ENCODE results near the gene TMEM129. TPM values are rescaled to one million over a fixed set of nuclear protein-coding genes. Genes with fewer than 3 reads are reported as not detected.

TMEM129 gene
- total and polyA plus RNA-seq, 2 experiments from 2014 or later: 16.4 to 64.4 TPM

GRCh38 chr4:1763070-1763549 lies 42.0 kb upstream of the TMEM129 start (continued):
- TF ChIP-seq, protein P1, sequence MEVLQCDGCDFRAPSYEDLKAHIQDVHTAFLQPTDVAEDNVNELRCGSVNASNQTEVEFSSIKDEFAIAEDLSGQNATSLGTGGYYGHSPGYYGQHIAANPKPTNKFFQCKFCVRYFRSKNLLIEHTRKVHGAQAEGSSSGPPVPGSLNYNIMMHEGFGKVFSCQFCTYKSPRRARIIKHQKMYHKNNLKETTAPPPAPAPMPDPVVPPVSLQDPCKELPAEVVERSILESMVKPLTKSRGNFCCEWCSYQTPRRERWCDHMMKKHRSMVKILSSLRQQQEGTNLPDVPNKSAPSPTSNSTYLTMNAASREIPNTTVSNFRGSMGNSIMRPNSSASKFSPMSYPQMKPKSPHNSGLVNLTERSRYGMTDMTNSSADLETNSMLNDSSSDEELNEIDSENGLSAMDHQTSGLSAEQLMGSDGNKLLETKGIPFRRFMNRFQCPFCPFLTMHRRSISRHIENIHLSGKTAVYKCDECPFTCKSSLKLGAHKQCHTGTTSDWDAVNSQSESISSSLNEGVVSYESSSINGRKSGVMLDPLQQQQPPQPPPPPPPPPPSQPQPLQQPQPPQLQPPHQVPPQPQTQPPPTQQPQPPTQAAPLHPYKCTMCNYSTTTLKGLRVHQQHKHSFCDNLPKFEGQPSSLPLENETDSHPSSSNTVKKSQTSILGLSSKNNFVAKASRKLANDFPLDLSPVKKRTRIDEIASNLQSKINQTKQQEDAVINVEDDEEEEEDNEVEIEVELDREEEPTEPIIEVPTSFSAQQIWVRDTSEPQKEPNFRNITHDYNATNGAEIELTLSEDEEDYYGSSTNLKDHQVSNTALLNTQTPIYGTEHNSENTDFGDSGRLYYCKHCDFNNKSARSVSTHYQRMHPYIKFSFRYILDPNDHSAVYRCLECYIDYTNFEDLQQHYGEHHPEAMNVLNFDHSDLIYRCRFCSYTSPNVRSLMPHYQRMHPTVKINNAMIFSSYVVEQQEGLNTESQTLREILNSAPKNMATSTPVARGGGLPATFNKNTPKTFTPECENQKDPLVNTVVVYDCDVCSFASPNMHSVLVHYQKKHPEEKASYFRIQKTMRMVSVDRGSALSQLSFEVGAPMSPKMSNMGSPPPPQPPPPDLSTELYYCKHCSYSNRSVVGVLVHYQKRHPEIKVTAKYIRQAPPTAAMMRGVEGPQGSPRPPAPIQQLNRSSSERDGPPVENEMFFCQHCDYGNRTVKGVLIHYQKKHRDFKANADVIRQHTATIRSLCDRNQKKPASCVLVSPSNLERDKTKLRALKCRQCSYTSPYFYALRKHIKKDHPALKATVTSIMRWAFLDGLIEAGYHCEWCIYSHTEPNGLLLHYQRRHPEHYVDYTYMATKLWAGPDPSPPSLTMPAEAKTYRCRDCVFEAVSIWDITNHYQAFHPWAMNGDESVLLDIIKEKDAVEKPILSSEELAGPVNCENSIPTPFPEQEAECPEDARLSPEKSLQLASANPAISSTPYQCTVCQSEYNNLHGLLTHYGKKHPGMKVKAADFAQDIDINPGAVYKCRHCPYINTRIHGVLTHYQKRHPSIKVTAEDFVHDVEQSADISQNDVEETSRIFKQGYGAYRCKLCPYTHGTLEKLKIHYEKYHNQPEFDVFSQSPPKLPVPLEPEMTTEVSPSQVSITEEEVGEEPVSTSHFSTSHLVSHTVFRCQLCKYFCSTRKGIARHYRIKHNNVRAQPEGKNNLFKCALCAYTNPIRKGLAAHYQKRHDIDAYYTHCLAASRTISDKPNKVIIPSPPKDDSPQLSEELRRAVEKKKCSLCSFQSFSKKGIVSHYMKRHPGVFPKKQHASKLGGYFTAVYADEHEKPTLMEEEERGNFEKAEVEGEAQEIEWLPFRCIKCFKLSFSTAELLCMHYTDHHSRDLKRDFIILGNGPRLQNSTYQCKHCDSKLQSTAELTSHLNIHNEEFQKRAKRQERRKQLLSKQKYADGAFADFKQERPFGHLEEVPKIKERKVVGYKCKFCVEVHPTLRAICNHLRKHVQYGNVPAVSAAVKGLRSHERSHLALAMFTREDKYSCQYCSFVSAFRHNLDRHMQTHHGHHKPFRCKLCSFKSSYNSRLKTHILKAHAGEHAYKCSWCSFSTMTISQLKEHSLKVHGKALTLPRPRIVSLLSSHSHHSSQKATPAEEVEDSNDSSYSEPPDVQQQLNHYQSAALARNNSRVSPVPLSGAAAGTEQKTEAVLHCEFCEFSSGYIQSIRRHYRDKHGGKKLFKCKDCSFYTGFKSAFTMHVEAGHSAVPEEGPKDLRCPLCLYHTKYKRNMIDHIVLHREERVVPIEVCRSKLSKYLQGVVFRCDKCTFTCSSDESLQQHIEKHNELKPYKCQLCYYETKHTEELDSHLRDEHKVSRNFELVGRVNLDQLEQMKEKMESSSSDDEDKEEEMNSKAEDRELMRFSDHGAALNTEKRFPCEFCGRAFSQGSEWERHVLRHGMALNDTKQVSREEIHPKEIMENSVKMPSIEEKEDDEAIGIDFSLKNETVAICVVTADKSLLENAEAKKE (CRISPR knock-in tag; IDR thresholded peaks at IDR 0.05): no peak
- TF ChIP-seq EZH2phosphoT487 (IDR thresholded peaks at IDR 0.05; ENCODE audit: unreplicated experiment): no peak

DNA sequence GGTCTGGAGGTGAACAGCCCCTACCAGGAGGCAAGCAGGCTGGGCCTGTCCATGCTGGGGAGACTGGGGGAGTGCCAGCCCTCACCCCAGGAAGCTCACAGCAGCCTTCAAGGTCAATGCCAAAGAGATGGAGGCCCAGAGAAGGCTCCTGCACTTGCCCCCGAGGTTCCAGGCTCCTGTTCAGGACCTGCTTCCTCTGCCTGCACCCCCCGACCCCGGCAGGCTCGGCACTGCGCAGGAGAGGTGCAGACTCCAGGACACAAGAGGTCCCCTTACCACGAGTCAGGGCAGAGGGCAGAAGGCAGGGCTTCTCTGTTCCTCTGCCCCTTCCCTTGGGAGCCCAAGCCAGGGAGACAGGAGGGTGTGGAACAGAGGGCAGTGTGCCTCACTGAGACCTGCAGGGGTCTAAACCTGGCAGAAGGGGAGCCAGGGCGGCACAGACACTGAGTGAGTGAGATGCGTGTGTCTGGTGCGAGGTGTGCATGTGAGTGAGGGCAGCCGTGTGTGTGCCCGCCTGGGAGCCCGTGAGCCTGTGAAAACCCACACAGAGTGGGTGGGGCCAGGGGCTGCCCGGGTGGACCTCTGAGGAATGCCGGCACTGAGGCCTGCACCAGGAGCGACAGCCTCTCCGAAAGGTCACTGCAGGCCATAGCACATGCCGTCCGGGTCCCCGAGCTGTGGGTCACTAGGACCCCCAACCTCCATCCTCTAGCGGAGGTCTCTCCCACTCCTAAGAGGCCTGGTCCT lies 41.3 kb upstream of the TMEM129 start:
- Mint-ChIP-seq H3K27me3 (ENCODE audit: insufficient read depth, low read depth, poor library complexity) (peaks cover 14% of the 10 kb centered on the region), H3K27ac (no peak overlapping the region), H3K9me3 (no peaks in the 10 kb centered on the region; the same call in 2 of the 3 replicates), H3K4me1 (peaks cover 9% of the 10 kb centered on the region), H3K36me3 (ENCODE audit: low read depth) (no peaks in the 10 kb centered on the region), H3K4me3 (no peak overlapping the region)
- Histone ChIP-seq H3K9me2 (ENCODE audit: insufficient read depth) (no peaks in the 10 kb centered on the region), H3K36me3 (ENCODE audit: insufficient read depth) (no peaks in the 10 kb centered on the region), H3F3A (replicated peaks; ENCODE audit: low read depth) (no peaks in the 10 kb centered on the region), H3K27ac (ENCODE audit: low read depth) (no peak overlapping the region), H3K27me3 (ENCODE audit: insufficient read depth) (no peaks in the 10 kb centered on the region), H2AFZ (no peak overlapping the region), H3K4me3 (no peak overlapping the region), H3K4me2 (no peak overlapping the region), H3K4me1 (ENCODE audit: insufficient read depth) (peaks cover 16% of the 10 kb centered on the region; the same call in 1 of the 2 replicates), H3K79me2 (replicated peaks; ENCODE audit: insufficient read depth) (no peaks in the 10 kb centered on the region), H4K20me1 (replicated peaks; ENCODE audit: insufficient read depth) (no peaks in the 10 kb centered on the region)
- TF ChIP-seq ZNF114 (CRISPR knock-in tag; IDR thresholded peaks at IDR 0.05) (no peak), JUNB (IDR thresholded peaks at IDR 0.05; ENCODE audit: unreplicated experiment) (no peak), EZH2 (IDR thresholded peaks at IDR 0.05; ENCODE audit: low read depth, unreplicated experiment) (no peak)
- ATAC-seq (no peak), DNase-seq (ENCODE audit: low spot score) (no peak)

Measured in GM23338 (cell line).